NOMO-1 treated with DMSO at 0.1 percent for 48 hours (cell line): ENCODE results near the gene CYP2U1.

Experiments used
- DNase-seq: peaks from one replicate; lab custom pipeline; 2025; ENCODE audit not compliant: unreplicated experiment; lab: John Stamatoyannopoulos, UW

Gene CYP2U1

DNA sequence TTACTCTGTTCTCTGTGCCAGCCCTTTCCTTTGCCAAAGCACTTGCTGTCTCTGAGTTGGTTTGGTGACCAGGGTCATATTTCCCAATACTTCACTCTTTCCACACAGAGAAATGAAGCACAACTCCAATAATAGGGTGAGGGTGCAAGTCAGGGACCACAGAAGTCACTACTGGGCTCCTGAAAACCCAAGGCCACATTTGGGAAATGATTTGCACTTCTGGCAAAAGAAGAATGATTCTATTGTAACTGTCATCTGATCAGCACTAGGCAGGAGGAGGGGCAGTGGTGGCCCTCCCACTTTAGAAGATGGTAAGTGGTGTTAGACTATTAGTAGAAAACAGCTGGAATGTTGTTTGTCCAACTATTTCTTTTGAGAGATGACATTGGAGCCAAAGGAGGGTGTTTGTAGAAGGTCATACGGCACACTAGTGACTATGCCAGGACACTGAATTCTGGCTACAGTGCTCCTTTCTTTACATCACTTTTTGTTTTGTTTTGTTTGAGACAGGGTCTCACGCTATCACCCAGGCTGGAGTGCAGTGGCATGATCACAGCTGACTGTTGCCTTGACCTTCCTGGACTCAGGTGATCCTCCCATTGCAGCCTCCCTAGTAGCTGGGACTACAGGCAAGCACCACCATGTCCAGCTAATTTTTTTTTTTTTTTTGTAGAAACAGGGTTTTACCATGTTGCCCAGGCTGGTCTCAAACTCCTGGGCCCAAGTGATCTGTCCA lies 47.5 kb downstream of the CYP2U1 start:
- DNase-seq = peak; percentile 17

DNA sequence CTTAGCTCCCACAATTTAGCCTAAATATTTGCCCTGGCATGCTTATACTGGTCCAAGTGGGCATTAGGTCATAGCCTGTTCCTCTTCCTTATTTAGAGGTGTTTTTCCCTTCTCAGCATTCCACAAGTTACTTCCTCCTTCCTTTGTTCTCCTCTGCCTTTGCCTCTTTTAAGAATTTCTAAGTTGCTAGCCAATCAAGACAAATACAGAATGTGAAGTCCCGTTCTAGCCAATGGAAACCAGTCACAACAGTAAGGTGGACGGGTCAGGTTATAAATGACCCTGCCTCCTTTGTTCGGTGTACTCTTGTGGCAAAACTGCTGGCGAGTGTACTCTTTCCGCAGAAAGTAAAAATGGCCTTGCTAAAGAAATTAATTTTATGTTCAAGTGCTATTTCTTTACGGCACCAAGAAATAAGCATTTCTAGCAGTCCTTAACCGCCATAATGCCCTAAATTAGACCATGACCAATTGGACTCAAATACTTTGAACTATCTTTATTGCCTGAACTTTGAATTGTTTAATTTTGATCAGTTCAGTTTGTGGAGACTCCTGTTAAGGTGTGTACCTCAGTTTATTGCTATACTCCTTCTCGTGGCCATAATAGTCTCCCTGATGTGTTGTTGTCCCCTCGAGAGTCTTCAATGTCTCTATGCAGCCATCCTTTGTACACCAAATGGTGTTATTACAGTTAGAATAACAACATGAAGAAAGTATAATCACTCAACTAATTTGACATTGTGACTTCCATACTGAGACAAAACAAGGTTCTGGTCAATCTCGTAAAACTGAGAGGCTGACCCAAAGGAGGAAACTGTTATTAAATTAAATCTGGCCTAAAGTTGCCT lies 56.8 kb downstream of the CYP2U1 start:
- no peak for DNase-seq

DNA sequence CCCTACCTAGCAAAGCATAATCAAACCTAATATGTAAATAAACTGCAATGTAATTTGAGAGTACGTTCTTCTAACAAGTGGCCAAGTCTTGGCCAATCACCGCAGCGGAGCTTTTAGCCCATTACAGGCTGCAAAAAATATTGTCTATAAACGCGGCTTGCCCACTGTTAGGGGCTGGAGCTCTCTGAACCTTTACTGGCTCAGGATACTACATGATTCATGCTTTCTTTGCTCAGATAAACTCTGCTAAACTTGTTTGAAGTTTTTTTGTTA lies 57.4 kb downstream of the CYP2U1 start:
- no peak for DNase-seq

DNA sequence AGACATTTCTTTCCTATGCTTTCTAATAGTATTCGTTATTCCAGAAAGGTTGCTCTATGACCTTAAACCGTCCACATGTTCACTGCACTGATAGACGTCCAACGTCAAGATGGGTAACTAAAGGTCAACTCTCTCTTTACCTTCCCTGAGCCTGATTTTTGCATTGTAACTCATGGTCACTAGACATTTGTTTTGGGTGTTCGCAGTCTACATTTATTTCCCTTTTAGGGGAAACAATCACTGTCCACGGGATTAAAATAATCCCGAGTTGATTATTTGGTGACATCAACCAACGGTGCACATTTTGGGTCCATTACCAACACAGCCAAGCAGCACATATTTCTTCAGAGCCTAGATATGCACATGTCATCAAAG lies 57.8 kb downstream of the CYP2U1 start:
- no peak for DNase-seq

DNA sequence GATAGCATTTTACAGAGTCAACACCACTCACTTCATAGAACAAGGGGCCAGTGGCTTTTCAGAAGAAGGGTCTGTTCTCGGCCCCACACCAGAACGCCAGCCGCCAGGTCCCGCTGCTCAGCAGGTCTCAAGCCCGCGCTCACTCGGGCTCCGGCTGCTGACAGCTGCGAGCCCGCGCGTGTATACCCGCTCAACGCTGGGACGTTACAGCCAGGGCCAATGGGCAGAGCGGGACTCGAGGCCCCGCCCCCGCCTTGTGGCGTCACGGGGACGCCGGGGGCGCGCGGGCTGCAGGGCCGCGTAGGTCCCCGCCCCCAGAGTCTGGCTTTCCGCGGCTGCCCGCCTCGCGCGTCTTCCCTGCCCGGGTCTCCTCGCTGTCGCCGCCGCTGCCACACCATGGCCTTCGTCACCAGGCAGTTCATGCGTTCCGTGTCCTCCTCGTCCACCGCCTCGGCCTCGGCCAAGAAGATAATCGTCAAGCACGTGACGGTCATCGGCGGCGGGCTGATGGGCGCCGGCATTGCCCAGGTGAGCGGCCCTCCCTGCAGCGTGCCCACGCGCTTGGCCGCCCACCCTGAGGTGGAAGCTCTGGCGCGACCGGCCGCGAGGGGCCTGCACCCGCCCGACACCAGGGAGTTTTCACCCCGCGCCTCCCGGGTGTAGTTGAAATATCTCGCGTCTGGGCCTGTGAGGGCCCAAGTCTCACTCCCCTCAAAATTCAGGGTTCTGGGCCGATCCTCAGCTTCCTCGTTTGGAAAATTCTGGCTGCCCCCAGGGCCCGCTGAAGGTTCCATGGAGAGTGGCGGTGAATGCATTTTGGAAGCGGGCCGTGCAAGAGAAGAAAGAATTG lies 58.4 kb downstream of the CYP2U1 start, which contains the start of gene HADH:
HADH (plus strand) TSS at position 353 of the 850 bp plus-strand sequence; CDS start at position 397, 44 bp downstream.
- peak; percentile 89 for DNase-seq

DNA sequence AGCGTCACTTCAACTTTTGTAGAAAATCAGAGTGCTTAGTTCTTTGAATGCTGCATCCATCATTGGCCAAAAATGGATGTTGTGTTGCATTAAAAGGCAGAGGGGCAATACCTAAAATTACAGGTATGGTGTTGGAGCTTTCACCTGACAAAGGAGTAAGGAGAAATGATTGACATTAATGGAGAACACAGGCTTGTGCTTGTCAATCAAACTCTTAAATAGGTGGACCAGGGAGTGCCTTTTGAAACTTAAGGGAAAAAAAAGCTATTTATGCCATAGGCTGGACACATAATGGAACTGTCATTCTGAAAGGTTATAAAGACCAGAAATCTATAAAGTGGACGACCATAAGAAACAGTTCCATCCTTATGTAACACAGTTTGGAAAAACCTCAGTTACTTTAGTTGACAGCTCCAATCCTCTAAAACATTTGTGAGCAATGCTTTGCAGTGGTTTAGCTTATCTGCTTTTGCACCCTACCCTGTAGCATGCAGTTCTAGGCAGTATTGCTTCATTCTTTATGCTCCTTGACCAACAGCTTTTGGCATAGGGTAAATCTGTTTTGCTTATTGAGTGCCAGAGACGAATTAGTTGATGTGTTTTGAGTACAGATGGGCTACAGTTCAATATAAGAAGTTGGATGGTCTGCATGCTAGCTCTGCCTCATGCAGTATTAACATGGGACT lies 60.7 kb downstream of the CYP2U1 start:
- peak; percentile 32 for DNase-seq

DNA sequence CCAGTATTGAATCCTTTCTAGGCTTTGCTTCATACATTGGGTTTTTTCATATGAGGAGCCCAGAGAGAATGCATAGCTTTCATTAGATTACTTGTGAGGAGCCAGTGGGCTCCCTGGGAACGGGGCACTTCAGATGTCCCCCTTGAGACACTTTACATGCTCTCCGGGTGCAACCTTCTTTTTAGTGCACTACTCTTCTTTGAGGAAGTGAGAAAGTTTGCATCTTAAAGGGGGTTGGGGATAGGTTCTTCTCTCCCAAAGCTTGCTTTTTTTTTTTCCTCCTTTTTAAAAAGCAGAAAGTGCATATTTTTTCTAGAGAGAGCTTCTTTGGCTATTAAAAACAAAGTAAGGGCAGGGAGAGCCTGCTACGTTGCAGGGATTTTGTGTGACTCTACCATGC lies 62.6 kb downstream of the CYP2U1 start:
- DNase-seq = peak; percentile 57

DNA sequence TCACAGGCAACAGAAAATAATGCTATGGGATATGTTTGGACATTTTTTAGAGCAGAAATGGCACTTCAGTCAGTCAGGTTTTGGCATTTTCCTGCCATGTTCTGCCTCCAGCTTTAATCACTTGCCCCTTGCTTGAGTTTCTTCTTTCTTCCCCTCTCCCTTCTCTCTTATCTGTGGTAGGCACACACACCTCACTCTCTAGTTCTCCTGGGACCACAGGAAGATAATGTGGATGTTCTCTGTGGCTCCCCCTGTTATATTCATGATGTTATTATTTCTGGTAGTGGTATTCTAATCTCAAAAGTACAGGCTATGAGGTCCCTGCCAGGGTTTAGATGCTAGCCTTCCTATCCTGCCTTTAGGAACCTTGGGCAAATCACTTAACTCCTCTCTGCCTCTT lies 63.5 kb downstream of the CYP2U1 start:
- no peak for DNase-seq

DNA sequence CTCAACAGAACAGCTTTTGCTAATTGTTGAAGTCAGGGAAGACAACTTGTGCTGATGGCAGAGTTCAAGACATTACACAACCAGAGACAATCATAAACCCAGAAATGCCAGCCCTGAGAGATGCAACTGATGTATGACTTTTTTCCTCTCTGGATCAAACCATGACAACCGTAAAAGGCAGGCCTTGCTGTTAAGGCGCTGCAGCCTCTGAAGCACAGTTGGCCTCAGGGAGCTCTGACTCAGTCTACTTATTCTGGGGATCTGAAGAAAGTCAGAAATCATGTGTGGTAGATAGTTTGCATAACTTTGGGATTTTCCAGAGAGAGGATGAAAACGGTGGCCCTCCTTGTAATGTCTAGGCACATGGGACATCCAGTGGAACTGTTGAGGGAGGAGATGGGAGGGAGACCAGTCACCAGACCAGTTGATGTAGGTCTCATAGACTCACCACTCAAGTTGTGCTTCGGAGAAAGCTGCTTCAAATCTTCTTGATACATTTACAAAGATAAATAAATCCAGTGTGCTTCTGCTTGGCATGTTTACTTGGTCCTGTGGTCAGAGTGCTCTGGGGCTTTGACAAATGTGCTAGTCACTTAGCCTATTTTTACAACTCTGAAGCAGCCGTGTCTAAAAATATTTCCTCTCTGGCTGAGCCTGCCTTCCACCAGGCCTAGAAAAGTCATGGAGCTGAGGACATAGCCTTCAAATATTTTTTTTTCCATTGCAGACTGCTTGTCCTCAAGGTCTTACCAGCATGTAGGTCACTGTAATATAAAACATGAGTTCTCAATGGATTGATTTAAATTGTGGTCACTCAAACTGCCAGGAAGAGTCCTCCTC lies 65.8 kb downstream of the CYP2U1 start:
- DNase-seq = peak; percentile 57

DNA sequence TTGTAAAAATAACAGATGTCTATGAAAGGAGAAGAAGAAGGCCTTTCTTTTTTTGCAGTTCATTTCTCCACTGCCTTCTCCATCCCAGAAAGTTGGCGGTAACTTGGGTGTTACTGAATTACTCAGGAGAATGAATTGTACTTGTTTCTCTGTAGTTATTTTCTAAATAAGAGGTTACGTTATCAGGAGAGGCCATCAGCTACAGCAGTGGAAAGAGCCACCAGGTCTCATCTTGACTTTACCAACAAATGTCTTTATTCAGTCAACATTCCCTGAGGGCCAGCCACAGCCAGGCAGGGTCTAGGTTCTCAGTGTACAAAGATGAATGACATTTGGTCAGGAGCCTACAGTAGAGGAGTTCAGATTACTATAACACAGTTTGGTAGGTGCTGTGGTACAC lies 66.4 kb downstream of the CYP2U1 start:
- DNase-seq = no peak

DNA sequence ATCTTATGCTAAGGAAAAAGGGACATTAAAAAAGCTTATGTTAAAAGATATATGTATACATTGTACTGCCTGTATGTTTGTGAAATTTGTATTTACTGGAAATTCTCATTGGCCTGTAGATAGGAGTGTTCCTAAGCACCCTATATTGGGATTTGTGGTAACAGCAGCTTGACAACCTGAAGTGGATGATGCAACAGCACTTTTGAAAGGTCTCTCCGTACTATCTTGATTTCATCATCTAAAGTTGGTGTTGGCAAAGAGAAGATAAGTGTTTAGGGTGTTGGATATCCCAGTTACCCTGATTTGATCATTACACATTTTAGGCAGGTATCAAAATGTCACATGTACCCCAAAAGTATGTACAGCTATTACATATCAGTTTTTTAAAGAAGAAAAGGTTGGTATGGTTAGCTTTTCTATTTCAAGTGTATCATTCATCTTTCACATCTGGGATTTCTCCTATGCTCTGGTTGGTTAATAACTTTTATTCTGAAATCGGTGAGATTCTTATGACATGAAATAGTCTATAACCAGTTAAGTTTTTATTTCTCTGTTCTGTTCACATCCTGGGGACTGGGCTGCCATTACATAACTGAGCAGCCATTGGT lies 68.7 kb downstream of the CYP2U1 start:
- peak; percentile 76 for DNase-seq

DNA sequence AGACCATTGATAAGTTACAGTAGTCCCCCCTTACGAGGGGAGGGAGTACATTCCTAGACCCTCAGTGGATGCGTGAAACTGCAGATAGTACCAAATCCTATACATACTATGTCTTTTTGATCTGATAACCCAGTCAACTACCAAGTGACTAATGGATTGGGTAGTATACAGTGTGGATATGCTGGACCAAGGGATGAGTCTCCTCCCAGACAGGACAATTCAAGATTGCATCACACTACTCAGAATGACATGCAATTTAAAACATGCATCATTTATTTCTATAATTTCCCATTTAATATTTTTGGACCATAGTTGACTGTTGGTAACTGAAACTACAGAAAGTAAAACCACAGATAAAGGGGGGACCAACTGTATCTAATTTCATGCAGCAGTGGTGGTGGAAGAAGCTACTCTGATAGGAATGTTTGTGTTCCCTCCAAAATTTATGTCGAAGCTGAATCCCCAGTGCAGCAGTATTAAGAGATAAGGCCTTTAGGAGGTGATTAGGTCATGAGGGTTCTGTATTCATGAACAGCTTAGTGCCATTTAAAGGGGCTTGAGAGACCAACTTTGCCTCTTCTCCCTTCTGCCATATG lies 70.3 kb downstream of the CYP2U1 start:
- DNase-seq = no peak
